Measurements from ENCODE around the gene ZNF776.
"Not testable (repeated sequence)": the region's sequence is repeated elsewhere in the genome, so short reads cannot be mapped to it uniquely, and the experiment has no call there.

Gene ZNF776

GRCh38 chr19:57778336-57778735 lies 31.7 kb downstream of the ZNF776 start:
- no peak for DNase-seq (ENCODE audit: low read depth in 2 of 2)

- no peak for DNase-seq (ENCODE audit: low read depth in 2 of 2)
Measured at GRCh38 chr19:57779220-57779845, 32.7 kb downstream of the ZNF776 start.

GRCh38 chr19:57786286-57786685 lies 39.7 kb downstream of the ZNF776 start:
- no peak for DNase-seq (ENCODE audit: low read depth in 2 of 2)

GRCh38 chr19:57786906-57787305 lies 40.3 kb downstream of the ZNF776 start:
- DNase-seq (ENCODE audit: low read depth in 2 of 2): no peak

GRCh38 chr19:57788114-57788692 lies 41.6 kb downstream of the ZNF776 start:
- no peak for DNase-seq (ENCODE audit: low read depth in 2 of 2)

GRCh38 chr19:57789288-57789687 lies 42.7 kb downstream of the ZNF776 start:
- no peak for DNase-seq (ENCODE audit: low read depth in 2 of 2)

- DNase-seq (ENCODE audit: low read depth in 2 of 2): not testable (repeated sequence)
Measured at GRCh38 chr19:57796580-57796979, 50.0 kb downstream of the ZNF776 start.

- no peak for DNase-seq (ENCODE audit: low read depth in 2 of 2)
Measured at GRCh38 chr19:57800696-57801095, 54.1 kb downstream of the ZNF776 start.

- DNase-seq (ENCODE audit: low read depth in 2 of 2): no peak
Measured at GRCh38 chr19:57802269-57802668, 55.7 kb downstream of the ZNF776 start.

- DNase-seq (ENCODE audit: low read depth in 2 of 2): no peak
Measured at GRCh38 chr19:57803265-57803593, 56.6 kb downstream of the ZNF776 start.

- DNase-seq (ENCODE audit: low read depth in 2 of 2): no peak
Measured at GRCh38 chr19:57803594-57804325, 57.1 kb downstream of the ZNF776 start.

GRCh38 chr19:57807541-57807940 lies 60.9 kb downstream of the ZNF776 start:
- no peak for DNase-seq (ENCODE audit: low read depth in 2 of 2)
